Measurements from ENCODE around the gene C20orf202.

C20orf202 gene

DNA sequence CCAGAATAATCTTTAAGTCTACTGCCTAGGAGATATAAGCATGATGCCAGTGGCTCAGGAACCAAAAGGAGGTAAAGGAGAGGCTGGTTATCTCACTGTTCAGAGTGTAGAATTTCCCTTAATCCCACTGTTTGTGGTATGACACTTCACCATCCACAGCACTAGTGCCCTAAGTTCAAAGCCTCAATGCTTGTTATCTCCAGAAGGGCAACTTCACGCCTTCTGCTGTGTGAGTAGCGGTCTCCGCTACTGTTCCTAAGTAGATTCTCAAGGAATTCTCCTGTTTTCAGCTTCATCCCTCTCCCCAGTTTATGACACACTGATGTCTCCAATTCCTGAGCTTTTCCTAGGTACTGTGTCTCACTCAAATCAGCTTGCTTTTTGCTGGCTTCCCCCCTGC is 49.2 kb downstream of the C20orf202 start:
- H3K27ac ChIP-seq: no peak overlapping the region
- no peak for TF ChIP-seq CTCF (conservative IDR thresholded peaks at IDR 0.05)

GRCh38 chr20:1254254-1254653 is 51.0 kb downstream of the C20orf202 start:
- TF ChIP-seq CTCF (conservative IDR thresholded peaks at IDR 0.05): no peak
- H3K27ac ChIP-seq: no peak overlapping the region

- no peak overlapping the region for H3K27ac ChIP-seq
- TF ChIP-seq CTCF (conservative IDR thresholded peaks at IDR 0.05): no peak
These were observed 52.4 kb downstream of the C20orf202 start for GRCh38 chr20:1255675-1256074.

All from VCaP (cell line).